ENCODE results near the gene CHDH.

CHDH gene

GRCh38 chr3:53850895-53851294, 4.7 kb upstream of the CHDH start:
- in situ Hi-C loops (cut with MboI; ENCODE audit: low sequenced_read_pairs): no loop called here

- in situ Hi-C loops (cut with MboI; ENCODE audit: low sequenced_read_pairs): no loop called here
These were observed 3.7 kb upstream of the CHDH start for GRCh38 chr3:53849916-53850315.

GRCh38 chr3:53846851-53847155, 584 bp upstream of the CHDH start:
- in situ Hi-C loops (cut with MboI; ENCODE audit: low sequenced_read_pairs): no loop called here

- in situ Hi-C loops (cut with MboI; ENCODE audit: low sequenced_read_pairs): no loop called here
These were observed 412 bp downstream of the CHDH start for GRCh38 chr3:53845881-53846133.

DNA sequence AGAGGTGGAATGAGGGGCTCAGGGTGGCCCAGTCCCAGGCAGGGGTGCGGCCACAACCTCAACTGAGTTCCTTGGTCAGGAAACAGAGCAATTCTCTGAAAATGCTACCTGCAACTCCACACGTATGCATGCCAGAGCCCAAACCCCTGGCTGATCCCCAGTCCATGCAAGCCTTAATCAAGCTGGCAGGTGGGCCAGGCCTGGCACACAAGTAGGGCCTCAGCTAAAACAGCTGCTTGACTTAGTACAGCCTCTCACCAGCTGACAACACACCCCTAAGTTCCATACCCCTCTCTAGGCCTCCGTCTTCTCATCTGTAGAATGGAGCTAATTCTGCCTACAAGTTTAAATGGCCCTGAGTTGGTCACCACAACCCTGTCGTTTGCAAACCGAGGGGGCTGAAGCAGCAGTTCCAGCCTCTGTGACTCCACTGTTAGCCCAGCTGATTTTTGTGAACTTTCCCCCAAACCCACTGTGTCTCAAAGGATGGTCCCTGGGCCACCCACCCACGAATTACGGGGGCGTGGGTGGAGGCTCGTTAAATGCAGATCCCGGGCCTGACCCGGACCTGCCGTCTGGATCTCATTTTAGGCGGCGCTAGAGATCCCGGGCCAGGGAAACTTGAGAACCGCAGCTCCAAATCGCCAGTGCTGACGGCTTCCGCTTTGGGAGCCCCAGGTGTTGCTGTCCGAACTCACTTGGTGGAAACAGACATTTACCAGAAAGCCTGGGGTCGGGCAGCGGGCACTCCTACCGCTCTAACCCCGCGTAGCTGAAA, 927 bp downstream of the CHDH start:
- in situ Hi-C loops (cut with MboI; ENCODE audit: low sequenced_read_pairs): no loop called here

- in situ Hi-C loops (cut with MboI; ENCODE audit: low sequenced_read_pairs): no loop called here
These were observed 1.7 kb downstream of the CHDH start for GRCh38 chr3:53844262-53845102.

DNA sequence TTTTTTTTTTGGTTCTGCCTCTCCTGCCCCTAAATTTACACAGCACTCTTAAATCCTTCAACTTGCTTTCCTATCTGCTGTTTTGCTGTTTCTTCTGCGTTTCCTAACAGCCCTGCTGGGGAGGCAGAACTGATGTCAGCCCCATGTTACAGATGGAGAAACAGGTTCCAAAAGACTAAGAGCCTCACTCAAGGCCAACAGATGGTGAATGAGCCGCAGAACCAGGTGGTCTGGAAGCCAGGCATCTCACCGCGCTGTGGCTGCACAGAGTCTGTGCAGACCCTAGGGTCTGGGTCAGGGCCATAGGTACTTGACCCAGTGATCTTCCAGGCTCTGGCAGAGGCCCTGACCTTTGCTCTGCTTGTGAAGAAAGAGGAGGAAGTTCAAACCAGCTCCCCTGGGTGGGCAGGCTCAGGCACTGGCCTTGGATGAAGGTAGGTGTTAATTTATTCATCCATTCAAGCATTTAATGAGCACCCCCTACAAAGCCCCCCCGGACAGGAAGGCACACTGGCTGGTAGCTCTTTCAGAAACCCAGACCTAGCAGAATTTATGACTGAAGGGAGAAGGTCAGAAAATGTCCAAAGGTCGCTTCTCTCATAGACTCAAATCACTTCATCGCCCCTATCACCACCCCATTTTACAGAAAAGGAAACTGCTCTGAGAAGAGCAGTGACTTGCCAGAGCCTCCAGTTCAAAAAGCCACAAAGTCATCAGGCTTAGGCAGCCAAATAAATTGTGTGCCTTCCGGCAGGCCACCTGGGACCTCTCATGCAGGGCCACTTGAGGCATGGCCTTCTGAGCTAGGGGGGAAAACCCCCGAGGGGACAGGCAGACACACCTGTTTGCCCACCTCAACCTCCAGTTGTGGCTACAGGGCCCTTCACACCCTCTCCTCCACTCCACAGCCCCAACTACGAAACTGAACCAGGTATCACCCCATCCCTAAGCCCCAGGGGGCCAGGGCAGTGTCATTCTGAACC, 2.7 kb downstream of the CHDH start:
- in situ Hi-C loops (cut with MboI; ENCODE audit: low sequenced_read_pairs): no loop called here

DNA sequence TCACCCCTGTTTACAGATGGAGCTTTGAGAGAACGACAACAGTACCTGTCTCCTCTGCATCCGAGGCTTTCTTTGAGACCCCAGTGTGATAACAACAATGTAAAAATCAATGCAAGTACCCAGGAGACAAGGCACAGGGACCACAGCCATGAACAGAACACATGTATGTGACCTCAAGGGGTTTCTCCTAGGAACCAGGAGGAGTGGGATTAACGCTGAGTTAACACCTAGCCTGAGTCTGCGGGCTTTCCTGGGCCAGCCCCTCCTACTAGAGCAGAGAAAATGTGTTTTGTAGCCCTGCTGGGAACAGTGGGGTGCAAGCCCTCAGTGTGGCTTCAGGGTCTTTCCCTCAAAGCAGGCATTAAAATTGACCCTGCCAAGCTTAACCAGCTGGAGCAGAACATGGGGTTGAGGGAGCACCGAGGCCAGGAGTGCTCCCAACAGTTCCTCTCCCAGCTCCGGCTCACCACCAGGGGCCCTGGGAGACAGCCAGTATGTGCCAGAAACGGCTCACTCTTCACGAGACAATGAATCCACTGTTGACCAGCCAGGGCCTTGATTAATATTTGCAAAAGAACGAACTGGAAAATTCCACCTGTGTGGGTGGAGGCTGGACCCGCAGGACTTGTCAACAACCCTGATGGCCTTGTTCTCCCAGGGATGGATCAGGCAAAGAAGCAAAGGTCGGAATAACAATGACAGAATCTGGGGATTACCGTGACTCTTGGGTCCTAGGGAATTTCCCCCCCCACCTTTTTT, 3.6 kb downstream of the CHDH start:
- in situ Hi-C loops (cut with MboI; ENCODE audit: low sequenced_read_pairs): no loop called here

DNA sequence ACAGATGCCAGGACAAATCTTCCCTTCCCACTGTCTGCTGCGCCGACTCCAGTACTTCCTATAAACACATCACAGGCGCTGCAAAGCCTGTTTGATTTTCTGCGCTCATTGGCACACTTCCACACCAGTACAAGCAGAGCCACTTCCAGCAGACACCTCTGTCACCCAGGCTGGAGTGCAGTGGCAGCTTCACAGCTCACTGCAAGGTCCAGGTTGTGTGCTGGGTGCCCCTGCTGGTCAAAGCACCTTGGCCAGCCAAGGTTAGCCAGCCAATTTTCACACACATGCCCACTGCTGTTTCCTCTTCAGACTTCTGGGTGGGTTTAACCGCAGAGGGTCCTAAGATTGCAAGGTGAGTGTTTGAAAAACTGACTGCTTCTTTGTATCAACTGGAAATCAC, 4.9 kb downstream of the CHDH start:
- in situ Hi-C loops (cut with MboI; ENCODE audit: low sequenced_read_pairs): no loop called here

DNA sequence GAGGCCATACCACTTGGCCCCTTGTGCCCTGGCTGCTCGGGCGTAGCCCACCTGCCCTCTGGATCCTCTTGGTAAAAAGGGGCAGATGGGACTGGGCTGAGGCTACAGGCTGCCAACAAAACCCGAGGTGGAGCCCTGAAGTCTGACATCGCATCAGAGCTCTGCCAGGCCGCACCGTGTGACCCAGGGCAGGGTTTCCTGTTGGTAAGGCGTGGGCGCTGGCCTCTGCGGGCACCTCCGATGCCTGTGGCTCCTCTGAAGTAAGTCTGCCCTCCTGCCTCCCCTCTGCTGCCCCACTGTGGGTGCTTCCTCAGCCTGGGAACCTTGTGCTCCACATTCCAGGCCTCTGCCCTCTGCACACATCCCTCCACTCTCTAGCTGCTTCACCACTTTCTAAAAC, 8.9 kb downstream of the CHDH start:
- in situ Hi-C loops (cut with MboI; ENCODE audit: low sequenced_read_pairs): no loop called here

DNA sequence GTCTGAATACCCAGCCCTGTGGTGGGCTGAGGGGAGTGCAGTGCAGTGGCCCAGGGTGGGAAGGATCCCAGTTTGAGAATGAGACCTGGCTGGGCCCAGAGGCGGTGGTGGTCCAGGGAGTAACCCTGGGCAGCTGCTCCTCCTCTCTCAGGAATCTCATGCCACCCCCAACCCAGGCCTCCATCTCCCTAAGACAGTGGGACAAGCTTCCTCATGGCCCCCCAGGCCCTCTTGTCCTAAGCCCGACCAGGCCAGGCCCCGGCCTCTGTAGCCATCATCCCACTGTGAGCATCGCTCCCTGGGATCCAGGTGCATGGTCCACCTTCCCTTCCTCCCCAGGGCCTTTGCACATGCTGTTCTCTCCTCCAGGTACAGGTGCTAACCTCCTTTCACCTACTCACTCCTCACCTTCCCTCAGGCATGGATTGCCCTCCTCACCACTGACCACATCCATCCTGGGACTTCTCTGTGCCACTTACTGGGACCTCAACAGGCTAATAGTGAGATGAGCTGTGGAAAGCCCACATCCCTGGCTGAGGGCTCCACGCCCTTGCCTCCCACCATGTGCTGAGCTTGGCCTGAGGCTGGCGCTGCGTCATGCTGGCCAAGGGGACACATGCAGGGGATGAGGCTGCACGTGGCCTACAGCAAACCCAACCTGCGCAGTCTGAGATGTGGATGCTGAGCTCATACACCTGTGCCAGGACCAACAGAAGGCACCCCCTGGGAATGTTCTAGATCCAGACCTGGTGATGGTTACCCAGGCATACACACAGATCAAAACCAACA, 9.9 kb downstream of the CHDH start:
- in situ Hi-C loops (cut with MboI; ENCODE audit: low sequenced_read_pairs): no loop called here

DNA sequence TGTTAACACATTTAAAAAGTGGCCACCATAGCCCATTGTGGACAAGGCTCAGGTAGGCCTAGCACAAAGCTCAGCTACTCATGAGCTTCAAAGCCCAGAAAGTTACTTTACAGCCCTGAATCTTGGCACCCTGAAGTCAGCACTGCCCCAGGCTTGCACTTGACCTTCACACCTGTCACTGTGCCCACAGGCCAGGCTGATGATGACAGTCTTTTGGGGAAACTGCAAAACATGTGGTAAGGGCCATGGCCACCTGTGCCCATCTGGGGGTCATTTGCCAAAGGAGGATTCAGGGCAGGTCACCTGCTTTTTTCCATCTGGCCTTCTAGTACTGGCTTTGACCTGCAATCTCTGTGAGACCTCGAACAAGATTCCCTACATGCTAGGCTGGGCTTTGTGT, 11.0 kb downstream of the CHDH start:
- in situ Hi-C loops (cut with MboI; ENCODE audit: low sequenced_read_pairs): no loop called here

DNA sequence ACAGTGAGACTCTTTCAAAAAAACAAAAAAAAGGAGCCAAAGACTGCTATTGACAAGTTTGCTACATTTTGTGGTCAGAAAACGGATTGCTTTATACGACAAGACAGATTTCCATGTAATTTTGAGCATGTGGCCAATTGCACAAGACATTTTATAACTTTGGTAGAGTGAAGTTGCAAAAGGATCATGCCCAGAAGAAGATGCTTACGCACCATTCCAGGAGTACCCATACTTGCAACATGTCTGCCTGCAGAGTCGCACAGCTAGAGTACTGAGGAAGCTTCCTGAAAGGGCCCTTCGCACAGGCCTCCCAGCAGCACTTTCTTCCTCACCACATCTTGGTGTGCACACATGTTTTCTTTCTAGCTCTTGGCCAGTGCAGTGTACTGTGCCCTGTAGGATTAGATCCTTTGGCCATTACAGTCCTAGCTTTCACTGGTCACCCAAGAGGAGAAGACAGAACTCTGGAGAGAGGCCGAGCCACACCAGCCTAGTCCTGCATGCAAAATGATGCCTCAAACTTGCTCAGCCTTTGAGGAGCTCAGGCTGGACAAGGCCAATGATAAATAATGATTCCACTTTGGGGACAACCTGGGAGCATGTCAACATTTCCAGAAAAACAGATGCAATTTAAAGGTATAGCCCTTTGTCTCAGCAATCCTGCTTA, 11.7 kb downstream of the CHDH start:
- in situ Hi-C loops (cut with MboI; ENCODE audit: low sequenced_read_pairs): no loop called here

DNA sequence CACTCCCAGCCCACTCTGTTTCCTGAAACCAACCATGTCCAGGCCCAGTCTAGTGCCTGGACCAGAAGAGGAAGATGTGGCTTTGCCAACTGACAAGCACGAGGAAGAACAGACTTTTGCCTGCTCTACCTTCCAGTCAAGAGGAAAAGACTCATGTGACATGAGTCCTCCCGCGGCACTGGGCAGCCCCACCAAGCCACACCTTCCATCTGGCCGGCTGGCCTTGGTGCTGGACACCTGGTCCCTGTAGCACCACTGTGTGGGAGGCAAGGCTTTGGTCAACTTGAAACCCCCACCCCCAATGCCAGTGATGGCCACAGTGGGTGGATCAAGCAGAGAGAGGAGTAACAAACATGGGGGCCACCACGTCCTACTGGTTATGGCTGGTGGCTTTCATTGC, 12.5 kb downstream of the CHDH start:
- in situ Hi-C loops (cut with MboI; ENCODE audit: low sequenced_read_pairs): no loop called here

GRCh38 chr3:53833053-53833645, 13.1 kb downstream of the CHDH start:
- in situ Hi-C loops (cut with MboI; ENCODE audit: low sequenced_read_pairs): no loop called here

DNA sequence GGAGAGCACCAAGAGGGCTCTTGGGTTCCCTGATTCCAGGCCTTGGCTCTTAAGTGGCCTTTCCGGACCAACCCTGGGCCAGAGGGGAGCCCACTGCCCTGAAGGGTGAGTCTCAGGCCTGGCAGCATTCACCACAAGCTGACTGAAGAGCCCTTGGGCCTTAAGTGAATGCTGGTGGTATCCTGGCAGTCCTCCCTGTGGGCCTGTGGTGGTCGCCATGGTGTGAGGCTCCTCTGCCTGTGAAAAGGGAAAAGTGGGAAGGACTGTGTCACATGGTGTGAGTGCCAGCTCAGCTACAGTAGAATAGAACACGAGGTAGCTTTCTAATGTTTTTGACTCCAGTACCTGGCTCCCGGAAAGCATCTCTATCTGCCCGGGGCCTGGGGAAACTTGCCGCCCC, 15.3 kb downstream of the CHDH start:
- in situ Hi-C loops (cut with MboI; ENCODE audit: low sequenced_read_pairs): no loop called here

GRCh38 chr3:53829605-53830004, 16.6 kb downstream of the CHDH start:
- in situ Hi-C loops (cut with MboI; ENCODE audit: low sequenced_read_pairs): no loop called here

DNA sequence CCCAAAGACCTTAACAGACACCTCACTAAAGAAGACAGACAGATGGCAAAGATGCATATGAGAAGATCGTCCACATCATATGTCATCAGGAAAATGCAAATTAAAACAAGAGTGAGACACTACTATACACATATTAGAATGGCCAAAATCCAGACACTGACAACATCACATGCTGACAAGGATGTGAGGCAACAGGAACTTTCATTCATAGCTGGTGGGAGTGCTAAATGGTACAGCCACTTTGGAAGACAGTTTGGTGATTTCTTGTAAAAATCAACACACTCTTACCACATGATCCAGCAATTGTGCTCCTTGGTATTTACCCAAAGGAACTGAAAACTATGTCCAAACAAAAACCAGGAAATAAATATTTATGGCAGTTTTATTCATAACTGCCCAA, 17.6 kb downstream of the CHDH start:
- in situ Hi-C loops (cut with MboI; ENCODE audit: low sequenced_read_pairs): no loop called here

DNA sequence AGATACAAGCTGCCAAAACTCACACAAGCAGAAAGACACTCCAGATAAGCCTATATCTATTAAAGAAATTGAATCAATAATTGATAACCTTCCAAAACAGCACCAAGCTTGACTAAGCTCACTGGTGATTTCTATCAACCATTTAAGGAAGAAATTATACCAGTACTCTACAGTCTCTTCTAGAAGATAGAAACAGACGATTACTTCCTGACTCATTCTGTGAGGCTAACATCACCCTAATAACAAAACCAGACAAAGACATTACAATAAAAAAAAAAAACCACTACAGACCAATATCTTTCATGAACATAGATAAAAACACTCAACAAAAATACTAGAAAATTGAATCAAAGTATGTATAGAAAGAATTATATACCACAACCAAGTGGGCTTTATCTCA, 20.2 kb downstream of the CHDH start:
- in situ Hi-C loops (cut with MboI; ENCODE audit: low sequenced_read_pairs): no loop called here
